PFSK-1 (cell line): ENCODE results near the gene CLEC3B.

ENCODE experiments used
- POLR2AphosphoS5 ChIP-seq: IDR thresholded peaks from 2 replicates; pipeline ENCODE4 v1.6.1; 2012; ENCODE audit warnings: low read depth, mild to moderate bottlenecking, control low read depth, low read length, moderate library complexity
- REST ChIP-seq, 2 experiments: IDR thresholded peaks; 2 replicates each; pipeline versions ENCODE4 v1.6.1 to v1.8.0; 2011 to 2012; ENCODE audit warnings: low read depth in 2 of 2, low read length in 2 of 2, control low read depth in 1 of 2, inconsistent platforms in 1 of 2, mild to moderate bottlenecking in 1 of 2, moderate library complexity in 1 of 2; ENCODE audit not compliant: insufficient read depth in 1 of 2
- SIN3A ChIP-seq: IDR thresholded peaks from 2 replicates; pipeline ENCODE4 v1.6.1; 2012; ENCODE audit warnings: mild to moderate bottlenecking, low read length, moderate library complexity, borderline replicate concordance; ENCODE audit not compliant: insufficient read depth
- TAF1 ChIP-seq: IDR thresholded peaks from 2 replicates; pipeline ENCODE4 v1.6.1; 2012; ENCODE audit warnings: low read length, control low read depth, borderline replicate concordance; ENCODE audit not compliant: insufficient read depth

- no peak for TF ChIP-seq REST (IDR thresholded peaks at IDR 0.05; ENCODE audit: insufficient read depth in 1 of 2, low read depth in 2 of 2, low read length in 2 of 2)
- TF ChIP-seq TAF1 = no peak
- TF ChIP-seq POLR2AphosphoS5 = no peak
- no peak for TF ChIP-seq SIN3A
Measured at GRCh38 chr3:45055411-45056143, 29.5 kb downstream of the CLEC3B start.
